ENCODE data around the gene ESF1.

- TF ChIP-seq USF2 (IDR thresholded peaks at IDR 0.05; ENCODE audit: borderline replicate concordance, low read depth, low read length) (no peak), NFIC (IDR thresholded peaks at IDR 0.05; ENCODE audit: low read depth, low read length) (no peak), RAD21 (IDR thresholded peaks at IDR 0.05; ENCODE audit: insufficient read depth, low read depth, low read length) (no peak), EED (IDR thresholded peaks at IDR 0.05; ENCODE audit: low read depth) (no peak), RUNX3 (IDR thresholded peaks at IDR 0.05; ENCODE audit: low read length) (no peak), MYC (IDR thresholded peaks at IDR 0.05; ENCODE audit: insufficient read depth, insufficient read length, insufficient replicate concordance, low read length, severe bottlenecking) (no peak), BCLAF1 (IDR thresholded peaks at IDR 0.05) (no peak), EZH2 (IDR thresholded peaks at IDR 0.05; ENCODE audit: borderline replicate concordance, control insufficient read depth, low read depth, low read length) (no peak), MAX (IDR thresholded peaks at IDR 0.05; ENCODE audit: low read depth, low read length) (no peak), CTCF (IDR thresholded peaks at IDR 0.05 in 2 of 3, conservative IDR thresholded peaks at IDR 0.05 in 1 of 3; ENCODE audit: control insufficient read depth in 2 of 3, extremely low read depth in 1 of 3, insufficient read depth in 1 of 3, low read depth in 3 of 3, low read length in 3 of 3) (no peak), IRF3 (IDR thresholded peaks at IDR 0.05) (no peak), ATF7 (IDR thresholded peaks at IDR 0.05; ENCODE audit: low read depth) (no peak), LARP7 (IDR thresholded peaks at IDR 0.05) (no peak)
These were observed 107.5 kb downstream of the ESF1 start for GRCh38 chr20:13677241-13677640.

All from GM12878 (cell line).